GM23248 (cell line): Measurements from ENCODE around the gene HOXA6. TPM values are rescaled to one million over a fixed set of nuclear protein-coding genes. Genes with fewer than 3 reads are reported as not detected.

Experiments
- DNase-seq: peaks from one replicate; pipeline ENCODE4 v3.0.0-alpha.2; 2015
- H2AFZ ChIP-seq: fragments of 200-600 bp; sonication (generic); 2 replicates; pipeline ENCODE4 v1.6.1; 2016; ENCODE audit warnings: antibody characterized with exemption
- H3F3A ChIP-seq: fragments of 200-600 bp; sonication (generic); 2 replicates; pipeline ENCODE4 v1.6.1; 2016; ENCODE audit warnings: mild to moderate bottlenecking, antibody characterized with exemption, mixed run types; ENCODE audit not compliant: insufficient read depth
- H3K27ac ChIP-seq: fragments of 200-600 bp; sonication (generic); 2 replicates; pipeline ENCODE4 v1.5.1; 2016; ENCODE audit warnings: mild to moderate bottlenecking
- H3K27me3 ChIP-seq: fragments of 200-600 bp; sonication (generic); replicated peaks from 2 replicates; pipeline ENCODE4 v1.6.1; 2016; ENCODE audit warnings: mild to moderate bottlenecking; ENCODE audit not compliant: insufficient read depth
- H3K36me3 ChIP-seq: fragments of 200-600 bp; sonication (generic); 2 replicates; pipeline ENCODE4 v1.6.1; 2016; ENCODE audit warnings: low read depth, mild to moderate bottlenecking
- H3K4me1 ChIP-seq: fragments of 200-600 bp; sonication (generic); 2 replicates; pipeline ENCODE4 v1.6.1; 2016; ENCODE audit warnings: mild to moderate bottlenecking; ENCODE audit not compliant: insufficient read depth
- H3K4me2 ChIP-seq: fragments of 200-600 bp; sonication (generic); one replicate; pipeline ENCODE4 v1.6.1; 2016; ENCODE audit warnings: mild to moderate bottlenecking; ENCODE audit not compliant: unreplicated experiment
- H3K4me3 ChIP-seq: fragments of 200-600 bp; sonication (generic); 2 replicates; pipeline ENCODE4 v1.5.1; 2016; ENCODE audit warnings: mild to moderate bottlenecking
- H3K79me2 ChIP-seq: fragments of 200-600 bp; sonication (generic); 2 replicates; pipeline ENCODE4 v1.6.1; 2016; ENCODE audit warnings: mild to moderate bottlenecking; ENCODE audit not compliant: insufficient read depth
- H3K9ac ChIP-seq: fragments of 200-600 bp; sonication (generic); 2 replicates; pipeline ENCODE4 v1.6.1; 2016; ENCODE audit warnings: mild to moderate bottlenecking
- H3K9me2 ChIP-seq: fragments of 200-600 bp; sonication (generic); 2 replicates; pipeline ENCODE4 v1.6.1; 2016; ENCODE audit warnings: mixed run types, mild to moderate bottlenecking, moderate library complexity; ENCODE audit not compliant: insufficient read depth
- H3K9me3 ChIP-seq: fragments of 200-600 bp; sonication (generic); one replicate; pipeline ENCODE4 v1.6.1; 2017; ENCODE audit warnings: low read depth
- H4K20me1 ChIP-seq: fragments of 200-600 bp; sonication (generic); 2 replicates; pipeline ENCODE4 v1.6.0; 2016; ENCODE audit not compliant: insufficient read depth
- EZH2 ChIP-seq: fragments of 200-600 bp; sonication (generic); IDR thresholded peaks from 2 replicates; pipeline ENCODE4 v1.6.1; 2018; ENCODE audit warnings: antibody characterized with exemption, mild to moderate bottlenecking; ENCODE audit not compliant: insufficient read depth, poor library complexity, severe bottlenecking
- EZH2phosphoT487 ChIP-seq: fragments of 200-600 bp; sonication (generic); IDR thresholded peaks from 2 replicates; pipeline ENCODE4 v1.6.1; 2018; ENCODE audit warnings: antibody characterized with exemption, moderate library complexity, mild to moderate bottlenecking, low read depth; ENCODE audit not compliant: insufficient read depth
- WGBS, 2 experiments: methylation state at CpG; one replicate each; pipeline ENCODE4 v1.1.6; 2015 to 2017; ENCODE audit warnings: low lambda C conversion rate in 2 of 2, low coverage in 1 of 2; ENCODE audit errors: missing lambda C conversion rate in 2 of 2; 5-methylcytosine and 5-hydroxymethylcytosine counted together
- in situ Hi-C: fragments of 300-500 bp; cut with MboI; formaldehyde crosslinking; loops from 2 replicates; pipeline ENCODE4 v1.15.0; 2020
- polyA plus RNA-seq: library from polyadenylated mRNA; unstranded; fragments of >200 nt; fragmentation: Nextera tagmentation; extraction: Ambion mirVana; gene quantifications from 2 replicates; pipeline ENCODE4 v1.2.1, GENCODE V29; 2016
- total RNA-seq: library from RNA; depleted of rRNA; stranded (reverse); fragments of >200 nt; shearing (Covaris generic); gene quantifications from 2 replicates; pipeline ENCODE4 v1.2.3, GENCODE V29; 2014

HOXA6 gene
- total and polyA plus RNA-seq, 2 experiments from 2014 or later: 3.2 to 3.5 TPM

- Histone ChIP-seq H3K27ac (peak overlapping the region; percentile 69), H3K27me3 (no peaks in the 10 kb centered on the region), H3K9ac (peak overlapping the region; percentile 82), H3K4me1 (peaks cover 32% of the 10 kb centered on the region), H3K9me2 (no peaks in the 10 kb centered on the region), H4K20me1 (no peaks in the 10 kb centered on the region), H3K36me3 (no peaks in the 10 kb centered on the region), H3F3A (peaks cover 8% of the 10 kb centered on the region; the same call in 1 of the 2 replicates), H3K4me3 (peak overlapping the region; percentile 87), H3K79me2 (peaks cover 57% of the 10 kb centered on the region), H2AFZ (peak overlapping the region; percentile 84), H3K4me2 (peak overlapping the region; percentile 100), H3K9me3 (no peaks in the 10 kb centered on the region)
- in situ Hi-C loops: no loop called here
- 5 to 6% methylated on average over 37 to 39 of the region's 39 CpGs for WGBS, 2 experiments
- TF ChIP-seq EZH2phosphoT487 (no peak), EZH2 (no peak)
- DNase-seq: peak; percentile 66
Measured at GRCh38 chr7:27182861-27183681, 35.5 kb upstream of the HOXA6 start.

- H4K20me1 ChIP-seq: no peaks in the 10 kb centered on the region
- no peaks in the 10 kb centered on the region for H3K36me3 ChIP-seq
- H2AFZ ChIP-seq: peak overlapping the region; percentile 84; the same call in 1 of the 2 replicates
- in situ Hi-C loops: no loop called here
- H3K9me2 ChIP-seq: no peaks in the 10 kb centered on the region
- WGBS, 2 experiments: 31 to 35% methylated on average over 4 of the region's 4 CpGs
- H3K27ac ChIP-seq: peak overlapping the region; percentile 30; the same call in 1 of the 2 replicates
- H3K4me2 ChIP-seq: peak overlapping the region; percentile 100
- H3K9ac ChIP-seq: peak overlapping the region; percentile 82
- no peaks in the 10 kb centered on the region for H3K27me3 ChIP-seq
- H3K79me2 ChIP-seq: peaks cover 64% of the 10 kb centered on the region
- H3K4me1 ChIP-seq: peaks cover 36% of the 10 kb centered on the region
- H3K9me3 ChIP-seq: no peaks in the 10 kb centered on the region
- peaks cover 8% of the 10 kb centered on the region; the same call in 1 of the 2 replicates for H3F3A ChIP-seq
- TF ChIP-seq EZH2phosphoT487 (no peak), EZH2 (no peak)
- no peak for DNase-seq
- peak overlapping the region; percentile 87 for H3K4me3 ChIP-seq
Measured at GRCh38 chr7:27182285-27182841, 34.8 kb upstream of the HOXA6 start.

GRCh38 chr7:27181795-27182275, 34.3 kb upstream of the HOXA6 start:
- H3K4me1 ChIP-seq: peaks cover 39% of the 10 kb centered on the region
- no peaks in the 10 kb centered on the region for H4K20me1 ChIP-seq
- no peak overlapping the region for H3K4me3 ChIP-seq
- H3K9ac ChIP-seq: no peak overlapping the region
- 41 to 48% methylated on average over 4 of the region's 4 CpGs for WGBS, 2 experiments
- H3K4me2 ChIP-seq: peak overlapping the region; percentile 100
- peak; percentile 53 for DNase-seq
- no peaks in the 10 kb centered on the region for H3K36me3 ChIP-seq
- no peak overlapping the region for H2AFZ ChIP-seq
- no peaks in the 10 kb centered on the region for H3K9me2 ChIP-seq
- H3K27me3 ChIP-seq: no peaks in the 10 kb centered on the region
- TF ChIP-seq EZH2phosphoT487 (no peak), EZH2 (no peak)
- in situ Hi-C loops: no loop called here
- H3K79me2 ChIP-seq: peaks cover 69% of the 10 kb centered on the region
- H3F3A ChIP-seq: peaks cover 7% of the 10 kb centered on the region; the same call in 1 of the 2 replicates
- H3K9me3 ChIP-seq: no peaks in the 10 kb centered on the region
- H3K27ac ChIP-seq: peak overlapping the region; percentile 30
